ENCODE results near the gene DAPK2.
A peak's percentile ranks its signal among the peaks of the same experiment; 100 is the strongest.

DAPK2 gene

GRCh38 chr15:63945007-63945788 lies 101.1 kb downstream of the DAPK2 start:
- H3K4me3 ChIP-seq (replicated peaks; ENCODE audit: low read depth, low read length), result no peak overlapping the region
- peak; percentile 55 for DNase-seq (ENCODE audit: low read depth)
- TF ChIP-seq CTCF (IDR thresholded peaks at IDR 0.05; ENCODE audit: low read length, missing control alignments), result peak; percentile 99

GRCh38 chr15:63944681-63944955 lies 101.7 kb downstream of the DAPK2 start:
- no peak for TF ChIP-seq CTCF (IDR thresholded peaks at IDR 0.05; ENCODE audit: low read length, missing control alignments)
- no peak overlapping the region for H3K4me3 ChIP-seq (replicated peaks; ENCODE audit: low read depth, low read length)
- no peak for DNase-seq (ENCODE audit: low read depth)

GRCh38 chr15:63943829-63944680 lies 102.2 kb downstream of the DAPK2 start:
- no peak for TF ChIP-seq CTCF (IDR thresholded peaks at IDR 0.05; ENCODE audit: low read length, missing control alignments)
- DNase-seq (ENCODE audit: low read depth), result no peak
- H3K4me3 ChIP-seq (replicated peaks; ENCODE audit: low read depth, low read length), result no peak overlapping the region

- no peak for TF ChIP-seq CTCF (IDR thresholded peaks at IDR 0.05; ENCODE audit: low read length, missing control alignments)
- no peak overlapping the region for H3K4me3 ChIP-seq (replicated peaks; ENCODE audit: low read depth, low read length)
- no peak for DNase-seq (ENCODE audit: low read depth)
These were observed 103.6 kb downstream of the DAPK2 start for GRCh38 chr15:63942486-63943365.

- TF ChIP-seq CTCF (IDR thresholded peaks at IDR 0.05; ENCODE audit: low read length, missing control alignments), result no peak
- no peak for DNase-seq (ENCODE audit: low read depth)
- H3K4me3 ChIP-seq (replicated peaks; ENCODE audit: low read depth, low read length), result no peak overlapping the region
These were observed 104.4 kb downstream of the DAPK2 start for GRCh38 chr15:63941698-63942465.

- no peak overlapping the region for H3K4me3 ChIP-seq (replicated peaks; ENCODE audit: low read depth, low read length)
- no peak for TF ChIP-seq CTCF (IDR thresholded peaks at IDR 0.05; ENCODE audit: low read length, missing control alignments)
- DNase-seq (ENCODE audit: low read depth), result no peak
These were observed 105.2 kb downstream of the DAPK2 start for GRCh38 chr15:63940966-63941620.
